GM18498 (cell line): ENCODE data around the gene CASQ1.

Experiments used
- ATAC-seq: cut with Tn5 transposase; IDR thresholded peaks from one replicate; pipeline ENCODE4 v1.9.1; 2021; ENCODE audit warnings: mild to moderate bottlenecking, moderate library complexity; ENCODE audit not compliant: unreplicated experiment

Gene CASQ1

DNA sequence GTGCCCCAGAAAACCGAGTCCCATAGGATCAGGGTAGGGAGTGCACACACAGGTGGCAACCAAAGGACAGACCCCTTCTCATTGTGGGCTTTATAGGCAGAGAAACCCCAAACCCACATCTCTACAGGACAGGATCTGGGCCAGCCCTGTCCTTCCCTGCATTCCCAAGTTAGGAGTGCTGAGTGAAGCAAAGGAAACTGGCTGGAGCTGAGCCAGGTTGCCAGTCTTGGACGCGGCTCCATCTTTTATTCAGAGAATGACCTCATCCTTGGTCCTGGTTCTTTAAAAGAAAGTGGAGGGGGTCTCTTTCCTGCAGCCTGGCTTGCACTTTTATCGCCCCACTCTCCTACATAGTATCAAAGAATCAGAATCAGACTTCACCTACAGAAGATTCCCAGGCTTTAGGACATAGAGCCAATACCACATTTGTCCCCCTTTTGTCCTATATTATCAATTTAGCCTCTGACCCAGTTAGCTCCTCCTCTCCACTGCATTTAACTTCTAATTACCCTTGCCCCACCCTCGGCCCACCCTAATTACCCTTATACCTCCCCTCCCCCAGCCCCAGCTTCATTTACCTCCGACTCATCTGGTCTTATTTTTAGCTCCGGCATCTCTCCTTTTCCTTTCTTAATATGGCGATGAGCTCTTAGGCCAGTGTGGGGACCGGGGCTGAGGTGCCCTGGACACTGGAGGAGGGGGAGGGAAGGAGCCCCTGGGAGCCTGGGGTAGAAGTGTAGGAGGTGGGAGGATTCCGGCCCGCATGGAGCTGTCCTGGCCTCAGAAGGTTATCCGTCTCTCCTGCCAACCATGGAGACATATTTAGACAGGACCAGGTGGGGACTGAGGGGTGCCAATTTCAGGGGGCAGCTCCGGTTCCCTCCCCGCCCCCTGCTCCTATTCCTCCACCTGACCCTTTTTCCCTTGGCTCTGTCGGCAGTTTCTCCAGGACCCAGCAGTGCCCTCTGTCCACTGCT is at the start of gene CASQ1:
CASQ1 (plus strand) TSS at position 927 of the 977 bp plus-strand sequence. CDS start 177 bp downstream, outside the sequence.
- no peak for ATAC-seq

DNA sequence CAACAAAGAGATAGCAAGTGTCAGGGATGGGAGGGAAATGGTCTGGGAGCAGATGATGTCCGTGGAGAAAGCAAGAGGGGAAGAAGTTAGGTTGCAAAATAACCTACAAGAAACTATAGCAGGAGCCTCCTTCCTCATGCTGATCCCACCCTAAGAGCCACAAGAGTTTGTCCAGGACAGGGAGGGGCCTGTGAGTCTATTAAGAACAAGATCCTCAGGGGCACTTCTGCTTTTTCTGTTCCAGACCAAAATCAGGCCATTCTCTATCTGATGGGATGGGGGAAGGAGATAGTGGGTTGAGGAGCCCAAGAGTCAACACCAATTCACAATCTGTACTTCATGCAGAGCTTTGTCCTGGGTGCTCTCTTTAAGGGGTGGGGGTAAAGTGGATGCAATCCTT is 46.7 kb upstream of the CASQ1 start:
- no peak for ATAC-seq

DNA sequence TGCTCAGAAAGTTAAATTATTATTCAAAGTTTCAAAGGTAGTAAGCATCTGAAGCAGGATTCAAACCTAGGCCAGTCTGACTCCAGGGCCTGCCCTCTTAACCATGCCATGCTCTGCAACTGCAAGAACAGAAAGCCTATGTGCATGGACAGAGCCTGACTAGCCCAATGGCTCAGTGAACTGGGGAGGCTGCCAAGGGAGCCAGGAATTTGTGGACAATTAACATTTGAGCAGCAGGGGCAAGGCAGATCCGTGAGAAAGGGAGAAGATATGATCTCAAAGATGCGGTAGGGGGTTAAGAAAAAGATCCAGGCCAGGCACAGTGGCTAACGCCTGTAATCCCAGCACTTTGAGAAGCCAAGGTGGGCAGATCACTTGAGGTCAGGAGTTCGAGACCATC is 45.5 kb upstream of the CASQ1 start:
- no peak for ATAC-seq

DNA sequence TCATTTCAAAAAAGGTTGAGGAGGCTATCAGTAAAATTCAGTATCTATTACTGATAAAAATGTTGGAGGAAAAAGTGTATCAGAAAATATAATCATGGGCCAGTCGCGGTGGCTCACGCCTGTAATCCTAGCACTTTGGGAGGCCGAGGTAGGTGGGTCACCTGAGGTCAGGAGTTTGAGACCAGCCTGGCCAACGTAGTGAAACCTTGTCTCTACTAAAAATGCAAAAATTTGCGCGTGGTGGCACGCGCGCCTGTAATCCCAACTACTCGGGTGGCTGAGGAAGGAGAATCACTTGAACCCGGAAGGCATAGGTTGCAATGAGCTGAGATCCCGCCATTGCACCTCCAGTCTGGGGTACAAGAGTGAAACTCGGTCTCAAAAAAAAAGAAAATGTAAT is 44.3 kb upstream of the CASQ1 start:
- no peak for ATAC-seq

DNA sequence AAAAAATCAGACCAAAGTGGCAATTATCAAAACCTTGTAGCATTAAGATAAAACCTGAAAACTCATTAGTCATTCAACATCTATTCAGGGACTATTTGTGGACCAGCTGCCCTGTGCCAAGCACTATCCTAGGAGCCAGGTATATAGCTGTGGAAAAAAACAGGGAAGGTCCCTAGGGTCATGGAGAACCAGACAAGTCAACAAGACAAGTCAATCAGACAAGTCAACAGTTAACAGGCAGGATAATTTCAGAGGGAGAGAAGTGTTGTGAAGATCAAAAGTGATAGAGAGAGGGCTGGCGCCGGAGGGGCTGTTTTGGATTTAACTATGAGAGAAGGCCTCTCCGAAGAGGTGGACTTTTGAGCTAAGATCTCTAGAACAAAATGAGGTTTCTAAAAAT is 42.3 kb upstream of the CASQ1 start:
- ATAC-seq = no peak

DNA sequence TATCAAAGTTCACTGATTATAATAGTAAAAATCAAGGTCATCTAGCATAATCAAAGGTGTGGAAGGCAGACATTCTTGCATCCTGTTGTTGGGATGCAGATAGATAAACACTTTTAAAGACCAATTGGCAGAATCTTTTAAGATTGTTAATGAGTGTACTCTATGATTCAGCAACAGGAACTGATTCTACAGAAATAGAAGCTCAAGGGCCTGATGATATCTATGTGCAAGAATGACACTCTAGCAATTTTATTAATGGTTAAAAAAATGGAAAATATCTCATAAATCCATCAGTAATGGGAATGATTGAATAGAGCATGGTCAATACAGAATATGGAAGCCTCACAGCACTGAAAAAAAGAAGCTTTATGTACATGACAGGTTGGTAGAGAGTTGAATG is 41.1 kb upstream of the CASQ1 start:
- ATAC-seq = no peak

DNA sequence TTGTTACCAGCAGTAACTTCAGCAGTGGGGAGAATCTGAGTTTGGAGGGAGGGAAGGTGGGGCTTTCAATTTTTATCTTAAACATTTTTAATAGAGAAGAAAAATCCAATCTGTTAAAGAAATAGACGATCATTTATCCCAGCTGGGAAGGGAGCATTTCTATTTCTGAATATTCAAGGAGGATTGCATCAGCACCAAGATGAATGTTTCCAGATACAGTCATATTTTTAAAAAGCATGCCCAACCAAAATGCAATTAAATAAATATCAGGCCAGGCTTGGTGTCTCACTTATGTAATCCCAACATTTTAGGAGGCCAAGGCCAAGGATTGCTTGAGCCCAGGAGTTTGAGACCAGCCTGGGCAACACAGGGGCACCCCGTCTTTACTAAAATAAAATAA is 40.7 kb upstream of the CASQ1 start:
- no peak for ATAC-seq

DNA sequence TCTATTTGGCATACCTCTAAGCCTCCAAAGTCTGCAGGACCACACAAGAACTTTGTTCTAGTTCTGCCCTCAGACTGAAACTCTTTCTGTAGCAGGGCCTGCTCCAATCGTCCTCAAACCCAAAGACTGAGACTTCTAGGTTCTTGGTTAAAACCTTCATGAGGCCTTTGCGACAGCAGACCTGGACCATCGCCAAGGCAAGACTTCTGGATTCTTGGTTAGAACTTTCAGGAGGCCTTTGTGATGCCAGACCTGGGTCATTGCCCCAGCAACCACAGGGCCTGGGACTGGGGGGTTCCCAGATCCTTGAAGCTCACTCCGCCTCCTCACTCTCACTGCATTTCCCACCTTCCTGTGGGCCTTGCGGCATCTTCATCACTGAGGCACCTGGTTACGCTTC is 39.1 kb upstream of the CASQ1 start, which contains the start of gene ATP1A4:
ATP1A4 (plus strand) TSS at position 301 of the 400 bp plus-strand sequence. CDS start 438 bp downstream, outside the sequence.
- ATAC-seq = no peak

DNA sequence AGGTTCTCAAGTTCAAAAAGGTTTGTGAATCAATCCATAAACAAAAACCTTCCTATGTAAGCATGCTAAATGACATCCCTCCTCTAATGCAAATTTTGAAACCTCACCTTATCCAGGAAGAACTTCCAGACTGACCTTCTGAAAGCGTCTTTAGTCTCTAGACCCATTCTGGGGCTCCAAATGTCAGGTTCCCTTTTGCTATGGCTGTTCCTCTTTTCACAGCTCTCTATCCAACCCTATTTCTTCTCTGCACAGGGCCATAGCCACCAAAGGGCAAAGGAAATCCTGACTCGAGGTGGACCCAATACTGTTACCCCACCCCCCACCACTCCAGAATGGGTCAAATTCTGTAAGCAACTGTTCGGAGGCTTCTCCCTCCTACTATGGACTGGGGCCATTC is 35.6 kb upstream of the CASQ1 start:
- ATAC-seq = no peak

DNA sequence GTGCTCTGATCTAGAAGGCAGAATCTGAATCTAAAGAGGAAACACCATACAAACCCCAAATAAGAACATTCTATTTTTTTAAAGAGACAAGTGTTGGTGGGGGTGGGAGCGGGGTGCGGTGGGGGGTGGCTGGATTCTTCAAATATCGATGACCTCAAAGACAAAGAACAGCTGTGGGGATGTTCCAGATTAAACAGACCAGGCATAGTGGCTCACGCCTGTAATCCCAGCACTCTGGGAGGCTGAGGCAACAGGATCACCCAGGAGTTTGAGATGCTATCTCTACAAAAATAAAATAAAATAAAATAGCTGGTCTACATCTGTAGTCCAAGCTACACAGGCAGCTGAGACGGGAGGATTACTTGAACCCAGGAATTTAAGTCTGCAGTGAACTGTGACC is 34.0 kb upstream of the CASQ1 start:
- no peak for ATAC-seq

DNA sequence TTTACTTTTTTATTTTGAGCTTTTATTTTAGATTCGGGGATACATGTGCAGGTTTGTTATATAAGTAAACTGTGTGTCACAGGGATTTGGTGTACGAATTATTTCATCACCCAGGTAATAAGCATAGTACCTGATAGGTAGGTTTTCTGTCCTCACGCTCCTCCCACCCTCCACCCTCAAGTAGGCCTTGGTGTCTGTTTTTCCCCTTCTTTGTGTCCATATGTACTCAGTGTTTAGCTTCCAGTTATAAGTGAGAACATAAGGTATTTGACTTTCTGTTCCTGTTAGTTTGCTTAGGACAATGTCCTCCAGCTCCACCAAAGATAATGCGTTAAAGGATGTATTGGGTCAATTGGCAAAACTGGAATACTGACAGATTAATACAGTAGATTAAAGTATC is 33.2 kb upstream of the CASQ1 start:
- ATAC-seq = no peak

DNA sequence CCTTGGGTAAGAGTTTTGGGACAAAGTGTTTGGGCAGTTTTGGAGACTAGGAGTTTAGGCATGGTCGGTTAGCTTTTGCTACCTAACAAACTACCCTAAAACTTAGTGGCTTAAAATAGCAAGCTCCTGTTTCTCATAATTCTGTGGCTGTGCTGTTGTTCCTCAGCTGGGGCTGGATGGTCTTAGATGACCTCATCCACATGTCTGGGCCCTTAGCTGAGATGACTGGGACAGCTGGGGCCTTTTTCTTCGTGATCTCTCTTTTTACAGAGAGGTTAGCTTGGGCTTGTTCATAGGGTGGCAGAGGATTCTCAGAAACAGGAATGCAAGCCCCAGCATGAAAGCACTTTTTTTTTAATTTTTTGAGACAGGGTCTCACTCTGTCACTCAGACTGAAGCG is 32.3 kb upstream of the CASQ1 start:
- ATAC-seq = no peak

DNA sequence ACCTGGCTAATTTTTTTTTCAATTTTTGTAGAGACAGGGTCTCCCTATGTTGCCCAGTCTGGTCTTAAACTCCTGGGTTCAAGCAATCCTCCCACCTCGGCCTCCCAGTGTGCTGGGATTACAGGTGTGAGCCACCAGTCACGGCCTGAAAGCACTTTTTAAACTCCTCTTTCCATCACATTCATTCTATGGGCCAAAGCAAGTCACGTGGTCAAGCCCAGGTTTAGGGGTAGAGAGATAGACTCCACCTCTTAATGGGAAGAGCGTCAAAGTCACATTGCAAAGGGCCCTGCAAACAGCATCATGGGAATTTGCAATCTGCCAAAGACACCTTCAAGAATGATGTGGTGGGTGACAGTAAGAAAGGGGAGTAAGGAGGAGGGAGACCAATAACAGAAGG is 31.8 kb upstream of the CASQ1 start:
- no peak for ATAC-seq

DNA sequence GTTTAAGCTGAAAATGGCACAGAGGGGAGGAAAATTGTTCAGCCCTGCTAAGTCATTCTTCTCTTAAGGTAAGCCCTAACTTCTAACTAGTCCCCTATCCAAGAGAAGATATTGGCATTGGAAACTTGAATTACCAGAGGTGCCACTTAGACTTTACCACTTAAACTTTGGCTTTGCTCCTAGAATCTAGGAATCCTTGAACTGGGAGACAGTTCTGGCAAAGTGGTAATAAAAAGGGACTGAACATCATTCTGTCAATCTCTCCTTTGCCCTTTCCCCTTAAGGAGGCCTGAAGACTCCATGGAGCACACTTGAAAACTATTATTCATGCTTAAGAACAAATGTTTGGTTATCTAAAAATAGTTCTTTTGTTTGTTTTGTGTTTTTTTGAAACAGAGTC is 30.5 kb upstream of the CASQ1 start:
- no peak for ATAC-seq

DNA sequence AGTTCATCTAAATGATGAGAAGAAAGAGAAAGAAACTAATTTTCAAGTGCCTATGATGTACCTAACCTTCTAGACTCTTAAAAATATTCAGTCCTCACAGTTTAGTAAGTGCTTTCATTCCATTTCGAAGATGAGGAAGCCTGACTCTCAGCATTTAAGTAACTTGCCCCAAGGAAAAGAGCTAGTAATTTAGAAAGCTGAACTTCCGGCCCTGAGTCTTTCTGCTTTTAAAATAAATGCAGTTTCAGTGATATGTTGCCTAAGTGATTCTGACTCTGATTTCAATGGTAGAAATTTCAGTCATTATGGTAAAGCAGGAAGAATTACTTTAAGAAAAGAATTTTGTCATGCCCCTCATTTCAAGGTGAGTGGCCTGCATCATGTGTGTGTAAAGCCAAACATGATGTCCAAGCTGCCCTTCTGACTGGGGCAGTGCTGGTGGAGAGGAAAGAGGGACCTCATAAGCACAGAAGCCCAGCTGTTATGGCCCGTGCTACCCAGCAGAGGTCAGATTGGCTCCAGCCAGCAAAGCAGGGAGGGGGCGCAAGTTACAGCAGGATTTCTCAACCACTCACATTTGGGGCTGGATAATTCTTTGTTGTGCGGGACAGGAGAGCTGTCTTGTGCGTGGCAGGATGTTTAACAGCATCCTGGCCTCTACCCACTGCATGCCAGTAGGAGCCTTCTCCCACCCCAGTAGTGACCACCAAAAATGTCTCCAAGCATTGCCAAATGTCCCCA is 28.2 kb upstream of the CASQ1 start:
- no peak for ATAC-seq

DNA sequence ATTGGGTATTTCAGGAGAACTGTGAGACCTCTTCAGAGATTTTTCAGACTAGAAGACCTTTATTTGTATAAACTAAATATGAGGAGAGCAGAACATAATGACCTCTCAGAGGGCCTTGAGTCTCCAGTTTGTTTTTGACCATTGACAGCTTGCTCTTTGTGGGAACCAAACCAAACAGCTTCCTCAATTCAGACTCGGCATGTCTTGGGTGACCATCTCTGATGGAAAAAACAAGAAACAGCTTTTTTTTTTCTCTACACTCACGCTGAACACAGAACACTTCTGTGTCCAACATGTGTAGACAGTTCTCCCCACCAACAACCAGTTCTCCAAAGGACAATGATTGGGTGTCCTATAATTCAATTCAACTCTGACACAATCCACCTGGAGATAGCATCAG is 27.4 kb upstream of the CASQ1 start:
- ATAC-seq = no peak

DNA sequence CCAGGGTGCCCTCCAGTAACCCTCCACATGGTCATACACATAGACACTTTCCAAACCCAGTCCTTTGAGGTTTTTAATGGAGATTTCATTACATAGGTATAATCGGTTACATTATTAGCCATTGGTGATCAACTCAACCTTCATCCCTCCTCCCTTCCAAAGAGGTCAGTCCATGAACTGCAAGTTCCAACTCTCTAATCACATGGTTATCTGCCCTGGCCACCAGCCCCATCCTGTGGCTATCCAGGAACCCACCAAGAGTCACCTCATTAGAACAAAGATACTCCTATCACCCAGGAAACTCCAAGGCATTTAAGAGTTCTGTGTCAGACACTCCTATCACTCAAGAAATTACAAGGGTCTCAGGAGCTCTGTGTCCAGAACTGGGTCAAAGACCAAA is 26.8 kb upstream of the CASQ1 start:
- ATAC-seq = no peak

DNA sequence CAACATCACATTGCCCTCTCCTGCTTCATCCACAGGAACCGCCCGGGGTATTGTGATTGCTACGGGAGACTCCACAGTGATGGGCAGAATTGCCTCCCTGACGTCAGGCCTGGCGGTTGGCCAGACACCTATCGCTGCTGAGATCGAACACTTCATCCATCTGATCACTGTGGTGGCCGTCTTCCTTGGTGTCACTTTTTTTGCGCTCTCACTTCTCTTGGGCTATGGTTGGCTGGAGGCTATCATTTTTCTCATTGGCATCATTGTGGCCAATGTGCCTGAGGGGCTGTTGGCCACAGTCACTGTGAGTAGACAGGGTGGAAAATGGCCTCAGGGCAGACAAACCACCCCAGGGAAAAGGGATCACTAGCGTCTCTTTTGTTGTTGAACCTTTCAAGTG is 26.3 kb upstream of the CASQ1 start:
- ATAC-seq = no peak

DNA sequence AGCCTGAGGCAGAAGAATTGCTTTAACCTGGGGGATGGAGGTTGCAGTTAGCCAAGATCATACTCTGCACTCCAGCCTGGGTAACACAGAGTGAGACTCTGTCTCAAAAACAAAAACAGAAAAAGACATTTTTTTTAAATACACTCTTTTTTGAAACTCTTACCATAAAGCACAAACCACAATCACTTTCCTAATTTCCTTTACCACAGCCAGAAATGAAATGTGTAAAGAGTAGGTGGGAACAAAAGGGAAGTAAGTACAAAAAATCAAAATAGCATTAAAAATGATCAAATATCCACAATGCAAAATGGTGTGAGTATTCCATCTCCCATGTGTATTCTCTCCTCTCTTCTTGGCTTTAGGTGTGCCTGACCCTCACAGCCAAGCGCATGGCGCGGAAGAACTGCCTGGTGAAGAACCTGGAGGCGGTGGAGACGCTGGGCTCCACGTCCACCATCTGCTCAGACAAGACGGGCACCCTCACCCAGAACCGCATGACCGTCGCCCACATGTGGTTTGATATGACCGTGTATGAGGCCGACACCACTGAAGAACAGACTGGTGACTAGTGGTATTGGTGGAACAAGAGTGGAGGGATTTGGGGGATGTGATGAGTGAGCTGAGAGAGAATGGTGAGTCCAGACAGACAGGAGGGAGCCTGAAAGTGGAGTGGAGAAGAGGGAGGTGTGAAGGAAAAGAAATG is 24.1 kb upstream of the CASQ1 start:
- ATAC-seq = no peak

DNA sequence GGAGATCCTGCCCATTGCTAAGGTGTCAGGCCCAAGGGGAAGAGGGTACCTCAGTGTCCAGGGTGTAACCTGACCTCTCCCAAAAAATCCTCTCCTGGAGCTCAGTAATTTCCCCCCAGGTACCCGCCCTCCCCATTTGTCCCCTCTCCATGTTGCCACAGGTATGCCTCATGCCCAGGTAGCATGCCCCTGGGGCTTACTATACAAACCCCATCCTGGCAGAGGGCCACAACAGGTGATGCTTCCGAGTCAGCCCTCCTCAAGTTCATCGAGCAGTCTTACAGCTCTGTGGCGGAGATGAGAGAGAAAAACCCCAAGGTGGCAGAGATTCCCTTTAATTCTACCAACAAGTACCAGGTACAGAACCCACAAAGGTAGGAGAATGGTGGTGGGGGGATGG is 23.3 kb upstream of the CASQ1 start:
- no peak for ATAC-seq

DNA sequence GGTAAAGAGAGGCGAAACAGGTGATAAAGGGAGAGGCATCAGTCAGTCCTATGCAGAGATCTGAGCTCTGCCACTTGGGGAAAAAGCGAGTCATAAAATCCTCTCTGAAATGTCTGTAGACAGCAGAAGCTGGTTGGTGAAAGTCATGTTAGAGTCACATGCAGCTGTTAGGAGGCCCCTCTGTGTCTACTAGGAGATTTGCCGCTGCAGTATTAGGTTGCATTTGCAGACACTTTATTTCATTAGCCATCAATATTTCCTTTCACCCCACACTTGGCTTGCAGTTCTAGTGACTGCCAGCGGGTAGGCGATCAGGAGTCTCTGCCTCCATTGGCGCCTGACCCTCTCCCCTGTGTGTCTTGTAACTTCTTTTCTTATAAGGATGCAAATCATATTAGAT is 22.8 kb upstream of the CASQ1 start:
- no peak for ATAC-seq
